K562 (cell line): Measurements from ENCODE around the gene METTL23. TPM values are rescaled to one million over a fixed set of nuclear protein-coding genes. Genes with fewer than 3 reads are reported as not detected.

Source experiments
- CBX2 ChIP-seq: fragments of 200-600 bp; sonication (generic); IDR thresholded peaks from one replicate; pipeline ENCODE4 v1.6.1; 2012; ENCODE audit warnings: mild to moderate bottlenecking, low read length, inconsistent platforms; ENCODE audit not compliant: insufficient read depth, poor library complexity, severe bottlenecking
- FOXA3 ChIP-seq, 2 experiments: fragments of 450-650 bp in 1 of 2; sonication (generic) in 1 of 2; formaldehyde crosslinking; IDR thresholded peaks in 1 of 2; conservative IDR thresholded peaks in 1 of 2; 2 replicates each; pipeline versions ENCODE4 v1.4.0 to v1.8.0; 2020 to 2022; ENCODE audit warnings: mild to moderate bottlenecking in 2 of 2, missing genetic modification reagents in 1 of 2
- FOXP1 ChIP-seq: sonication (generic); formaldehyde crosslinking; IDR thresholded peaks from 2 replicates; pipeline ENCODE4 v1.8.0; 2022; ENCODE audit warnings: mild to moderate bottlenecking, missing genetic modification reagents
- HNRNPH1 ChIP-seq: fragments of 200-400 bp; formaldehyde crosslinking; optimal IDR thresholded peaks from 2 replicates; pipeline ENCODE3; 2017; ENCODE audit warnings: low read depth, mild to moderate bottlenecking, low read length, moderate library complexity
- KLF1 ChIP-seq: fragments of 450-650 bp; IDR thresholded peaks from 2 replicates; pipeline ENCODE4 v1.6.1; 2016; ENCODE audit warnings: missing genetic modification characterization, missing compliant biosample characterization
- MECOM ChIP-seq: fragments of 250-450 bp; sonication (Bioruptor Pico); IDR thresholded peaks from 2 replicates; pipeline ENCODE4 v1.8.0; 2022; ENCODE audit warnings: inconsistent platforms
- NFE2 ChIP-seq: IDR thresholded peaks from 2 replicates; pipeline ENCODE4 v1.6.1; 2014; ENCODE audit warnings: antibody characterized with exemption, low read depth
- NRF1 ChIP-seq, 2 experiments: fragments of 450-650 bp; IDR thresholded peaks in 1 of 2; conservative IDR thresholded peaks in 1 of 2; 2 replicates each; pipeline ENCODE4 v1.6.1; 2014; ENCODE audit warnings: mild to moderate bottlenecking in 2 of 2
- PHTF2 ChIP-seq: fragments of 250-450 bp; sonication (Bioruptor Pico); IDR thresholded peaks from 2 replicates; pipeline ENCODE4 v1.5.0; 2021; ENCODE audit warnings: mild to moderate bottlenecking
- POLR2AphosphoS2 ChIP-seq: IDR thresholded peaks from 2 replicates; pipeline ENCODE4 v1.6.1; 2012; ENCODE audit warnings: low read length, improper control_type of control experiment
- SIN3A ChIP-seq, 2 experiments: fragments of 150-350 bp in 1 of 2; IDR thresholded peaks; 2 replicates each; pipeline ENCODE4 v1.6.1; 2011 to 2016; ENCODE audit warnings: borderline replicate concordance in 2 of 2, low read depth in 2 of 2, low read length in 2 of 2, mild to moderate bottlenecking in 2 of 2, moderate library complexity in 2 of 2; ENCODE audit not compliant: control insufficient read depth in 1 of 2
- TCF7 ChIP-seq: sonication (generic); IDR thresholded peaks from 2 replicates; pipeline ENCODE4 v1.6.1; 2016; ENCODE audit warnings: antibody characterized with exemption, borderline replicate concordance
- TFAM ChIP-seq: fragments of 250-450 bp; sonication (Bioruptor Pico); conservative IDR thresholded peaks from 2 replicates; pipeline ENCODE4 v1.5.0; 2021; ENCODE audit warnings: mild to moderate bottlenecking, moderate library complexity
- TOE1 ChIP-seq, 2 experiments: fragments of 450-650 bp in 1 of 2; sonication (generic) in 1 of 2; formaldehyde crosslinking in 1 of 2; IDR thresholded peaks; 2 replicates each; pipeline versions ENCODE4 v1.7.1 to v1.8.0; 2016 to 2022; ENCODE audit warnings: borderline replicate concordance in 2 of 2, mild to moderate bottlenecking in 2 of 2, antibody characterized with exemption in 1 of 2, inconsistent platforms in 1 of 2, low read depth in 1 of 2, missing genetic modification reagents in 1 of 2, moderate library complexity in 1 of 2
- WHSC1 ChIP-seq: IDR thresholded peaks from one replicate; pipeline ENCODE4 v1.6.1; 2012; ENCODE audit warnings: low read length, control low read depth, inconsistent platforms
- XRCC5 ChIP-seq: fragments of 200-400 bp; formaldehyde crosslinking; IDR thresholded peaks from 2 replicates; pipeline ENCODE4 v1.6.1; 2017; ENCODE audit warnings: low read depth, mild to moderate bottlenecking, low read length
- ZNF280B ChIP-seq: fragments of 250-450 bp; sonication (Bioruptor Pico); IDR thresholded peaks from 2 replicates; pipeline ENCODE4 v1.5.1; 2021; ENCODE audit warnings: mild to moderate bottlenecking
- ZNF398 ChIP-seq: fragments of 250-450 bp; sonication (Bioruptor Pico); IDR thresholded peaks from 2 replicates; pipeline ENCODE4 v1.8.0; 2021; ENCODE audit warnings: moderate library complexity, mild to moderate bottlenecking, inconsistent platforms
- ZNF445 ChIP-seq: fragments of 250-450 bp; sonication (Bioruptor Pico); IDR thresholded peaks from 2 replicates; pipeline ENCODE4 v1.4.0; 2020; ENCODE audit warnings: low read depth, mild to moderate bottlenecking, moderate library complexity
- ZNF592 ChIP-seq: fragments of 450-650 bp; IDR thresholded peaks from 2 replicates; pipeline ENCODE4 v1.6.1; 2017; ENCODE audit warnings: antibody characterized with exemption, mild to moderate bottlenecking
- ZNF77 ChIP-seq: fragments of 250-450 bp; sonication (Bioruptor Pico); IDR thresholded peaks from 2 replicates; pipeline ENCODE4 v1.5.0; 2020
- polyA plus RNA-seq, 8 experiments: library from polyadenylated mRNA; depleted of rRNA in 4 of 8; stranded (reverse) in 5 of 8; unstranded in 3 of 8; fragments of >200 nt; fragmentation: Nextera tagmentation in 2 of 8; fragmentation: Illumina TruSeq in 1 of 8; extraction: Ambion mirVana in 2 of 8; extraction: Trizol in 1 of 8; gene quantifications; 2 replicates each; pipeline versions ENCODE4 v1.2.1 to v1.2.3, GENCODE V29; 2011 to 2014; ENCODE audit warnings: inconsistent platforms in 1 of 8, missing spikeins in 1 of 8
- total RNA-seq, 7 experiments: library from RNA; depleted of rRNA in 6 of 7; stranded (reverse); fragments of >200 nt in 6 of 7; fragmentation: Illumina TruSeq in 2 of 7; extraction: Trizol in 2 of 7; gene quantifications; 2 replicates each; pipeline versions ENCODE4 v1.2.1 to v1.2.3, GENCODE V29; 2011 to 2021; ENCODE audit warnings: low replicate concordance in 1 of 7

METTL23 gene
- total and polyA plus RNA-seq, 9 of the 15 experiments (the other 6 are each of a cell fraction or from before 2014, with no cell fraction given): 29.4 to 67.3 (median 41.6) TPM

- TF ChIP-seq PHTF2 (CRISPR knock-in tag) (no peak), FOXA3 (CRISPR knock-in tag; conservative IDR thresholded peaks at IDR 0.05 in 1 of 2, IDR thresholded peaks at IDR 0.05 in 1 of 2) (no peak), ZNF398 (no peak), ZNF592 (no peak), XRCC5 (no peak), TFAM (CRISPR knock-in tag) (no peak), WHSC1 (no peak), NFE2 (peak; percentile 60), NRF1 (conservative IDR thresholded peaks at IDR 0.05 in 1 of 2, IDR thresholded peaks at IDR 0.05 in 1 of 2) (0 out of 4 replicates have a peak, but pooled peaks of 1 of the 2 experiments have one; percentile 7), ZNF445 (CRISPR knock-in tag) (no peak), TOE1 (IDR thresholded peaks at IDR 0.05; ENCODE audit: borderline replicate concordance) (no peak), TOE1 (CRISPR knock-in tag; IDR thresholded peaks at IDR 0.05; ENCODE audit: borderline replicate concordance, low read depth) (no peak), ZNF77 (CRISPR knock-in tag) (no peak), KLF1 (no peak), SIN3A (IDR thresholded peaks at IDR 0.05; ENCODE audit: borderline replicate concordance in 2 of 2, control insufficient read depth in 1 of 2, low read depth in 2 of 2, low read length in 2 of 2) (no peak), MECOM (peak; percentile 60; the same call in 1 of the 2 replicates), ZNF280B (CRISPR knock-in tag) (no peak), FOXP1 (CRISPR knock-in tag) (no peak), POLR2AphosphoS2 (no peak), CBX2 (no peak), HNRNPH1 (no peak), TCF7 (no peak)
These were observed 36.8 kb upstream of the METTL23 start (continued) for GRCh38 chr17:76689859-76690258.
